ENCODE data around the gene SYT7.

Gene SYT7

GRCh38 chr11:61535998-61536675 lies 44.7 kb downstream of the SYT7 start:
- DNase-seq (ENCODE audit: low spot score), result no peak

- no peak for DNase-seq (ENCODE audit: low spot score)
Observed at GRCh38 chr11:61534933-61535839, 45.7 kb downstream of the SYT7 start.

DNA sequence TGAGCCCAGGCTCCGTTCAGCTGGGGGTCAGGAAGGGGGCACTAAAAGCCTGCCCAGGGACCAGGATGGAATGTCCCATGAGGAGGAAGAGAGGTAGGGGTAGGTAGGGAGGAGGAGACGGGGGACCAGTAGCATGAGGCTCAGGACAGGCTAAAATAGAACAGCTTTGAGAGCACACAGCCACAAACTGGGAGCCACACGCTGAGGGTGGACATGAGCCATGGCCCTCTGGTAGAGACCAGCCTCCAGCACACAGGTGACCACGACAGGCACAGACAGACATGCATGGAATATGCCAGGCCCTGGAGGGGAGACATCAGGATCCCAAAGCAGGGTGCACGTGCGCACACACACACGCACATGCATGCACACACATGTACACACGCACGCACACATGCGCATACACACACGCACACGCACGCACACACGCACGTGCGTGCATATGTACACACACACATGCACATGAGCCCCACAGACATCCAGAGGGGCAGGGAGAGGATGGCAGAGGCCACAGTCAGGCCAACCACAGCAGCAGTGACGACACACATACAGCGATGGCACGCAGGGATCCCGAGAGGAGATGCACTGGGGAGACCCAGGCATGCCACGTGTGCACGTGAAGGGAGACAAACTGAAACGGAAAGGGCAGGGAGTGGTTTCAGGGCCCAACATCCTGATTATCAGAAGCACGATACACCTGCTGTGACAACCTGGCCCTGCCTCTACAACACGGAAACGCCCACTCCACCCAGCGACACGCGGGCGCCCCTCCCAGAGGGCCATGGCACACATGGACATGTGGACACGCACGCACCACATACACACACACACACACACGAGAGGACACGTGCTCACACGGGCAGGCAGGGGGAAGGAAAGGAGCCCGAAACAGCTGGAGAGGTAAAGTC lies 46.6 kb downstream of the SYT7 start:
- DNase-seq (ENCODE audit: low spot score), result no peak

DNA sequence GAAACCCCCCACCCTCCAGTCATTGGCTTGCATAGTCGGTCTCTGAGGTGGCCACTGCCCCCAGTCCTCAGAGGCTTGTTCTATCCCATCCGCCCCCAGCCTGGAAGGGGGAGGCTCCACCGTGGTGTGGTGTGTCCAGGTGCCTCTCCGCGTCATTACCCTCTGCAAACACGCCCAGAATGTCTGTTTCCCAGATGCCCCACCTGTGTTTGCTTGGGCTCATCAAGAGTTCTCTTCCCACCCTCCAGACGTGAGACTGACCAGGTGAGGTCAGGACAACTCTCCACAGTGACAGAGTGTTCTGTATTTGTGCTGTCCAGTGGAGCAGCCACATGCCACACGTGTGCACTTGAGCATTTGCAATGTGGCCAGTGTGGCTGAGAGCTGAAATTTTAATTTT lies 47.5 kb downstream of the SYT7 start:
- DNase-seq (ENCODE audit: low spot score), result no peak

DNA sequence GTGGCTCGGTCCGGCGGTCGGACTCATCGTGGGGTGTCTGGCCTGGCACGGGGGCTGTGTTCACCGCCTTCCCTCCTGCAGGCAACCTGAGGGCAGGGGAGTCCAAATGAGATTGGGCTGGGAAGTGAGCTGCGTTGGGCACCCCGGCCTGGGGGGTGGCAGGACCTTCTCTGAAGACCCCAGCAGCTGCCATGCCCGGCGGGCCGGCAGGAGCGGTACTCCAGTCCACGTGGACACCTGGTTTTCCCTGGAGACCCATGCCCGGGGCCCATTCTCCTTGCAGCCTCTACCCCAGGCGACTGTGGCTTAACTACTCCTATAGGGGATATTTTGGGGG lies 47.9 kb downstream of the SYT7 start:
- no peak for DNase-seq (ENCODE audit: low spot score)

- DNase-seq (ENCODE audit: low spot score), result peak; percentile 75
Observed at GRCh38 chr11:61532134-61533038, 48.5 kb downstream of the SYT7 start.

DNA sequence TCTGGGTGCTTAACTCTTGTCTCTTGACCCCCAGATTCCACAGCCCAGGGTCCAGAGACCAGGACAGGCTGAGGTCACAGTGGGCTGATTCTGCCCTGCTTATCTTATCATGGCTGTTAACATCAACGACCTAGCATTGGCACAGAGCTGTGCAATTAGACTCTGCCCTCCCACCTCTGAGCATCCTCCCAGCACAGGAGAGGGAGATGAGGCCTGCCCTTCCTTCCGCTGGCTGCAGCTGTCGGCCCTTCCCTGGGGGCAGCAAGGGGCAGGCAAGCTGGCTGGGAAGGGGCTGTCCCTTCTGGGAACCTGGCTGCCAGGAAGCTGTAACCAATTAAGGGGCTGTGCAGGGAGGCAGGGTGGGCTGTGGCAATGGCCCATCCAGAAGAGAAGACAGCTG lies 49.8 kb downstream of the SYT7 start:
- no peak for DNase-seq (ENCODE audit: low spot score)

- DNase-seq (ENCODE audit: low spot score), result no peak
Observed at GRCh38 chr11:61529537-61530225, 51.2 kb downstream of the SYT7 start.

GRCh38 chr11:61528114-61528513 lies 52.8 kb downstream of the SYT7 start:
- no peak for DNase-seq (ENCODE audit: low spot score)

- DNase-seq (ENCODE audit: low spot score), result no peak
Observed at GRCh38 chr11:61526956-61527731, 53.7 kb downstream of the SYT7 start.

DNA sequence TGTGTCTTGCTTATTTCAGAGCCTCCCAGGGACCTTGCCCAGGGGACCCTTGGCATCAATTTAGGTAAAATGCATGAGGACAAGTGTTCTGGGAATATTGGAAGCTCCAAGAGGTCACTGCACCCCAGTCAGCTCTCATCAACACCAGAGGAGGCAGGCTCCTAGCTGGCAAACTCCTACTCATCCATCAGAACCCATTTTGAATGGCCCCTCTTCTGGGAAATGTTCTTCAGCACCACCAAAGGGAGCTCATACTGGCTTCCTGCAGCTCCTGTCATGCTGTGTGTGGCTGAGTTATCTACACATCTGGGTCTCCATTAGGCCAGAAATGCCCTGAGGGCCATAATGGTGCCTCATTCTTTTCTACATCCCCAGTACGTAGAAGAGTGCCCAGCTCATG lies 54.6 kb downstream of the SYT7 start:
- DNase-seq (ENCODE audit: low spot score), result no peak

DNA sequence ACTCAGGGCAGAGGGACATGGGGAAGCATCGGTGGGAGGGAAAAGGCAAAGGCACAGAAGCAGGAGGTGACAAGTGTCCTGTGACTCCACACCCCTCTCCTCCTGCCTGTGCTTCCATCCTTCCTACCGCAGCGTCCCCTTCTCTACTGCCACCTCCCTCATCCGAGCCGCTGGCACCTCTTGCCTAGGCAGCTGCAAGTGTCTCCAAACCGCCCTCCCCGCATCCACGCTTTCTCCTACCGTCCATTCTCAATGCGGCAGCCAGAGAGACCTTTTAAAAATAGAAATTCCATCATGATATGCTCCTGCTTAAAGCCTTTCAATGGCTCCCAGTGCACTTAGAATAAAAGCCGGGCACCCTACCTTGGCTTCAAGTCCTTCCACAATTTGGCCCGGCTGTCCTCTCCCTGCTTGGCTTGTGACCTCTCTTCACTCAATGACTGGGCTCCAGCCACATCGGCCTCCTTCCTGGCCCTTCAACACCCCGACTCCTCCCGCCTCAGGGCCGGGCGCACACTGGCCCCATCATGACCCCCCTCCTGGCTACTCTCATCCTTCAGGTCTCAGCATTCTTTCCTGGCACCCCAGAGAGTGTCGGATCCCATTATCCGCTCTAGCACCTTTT lies 55.8 kb downstream of the SYT7 start:
- DNase-seq (ENCODE audit: low spot score), result no peak

DNA sequence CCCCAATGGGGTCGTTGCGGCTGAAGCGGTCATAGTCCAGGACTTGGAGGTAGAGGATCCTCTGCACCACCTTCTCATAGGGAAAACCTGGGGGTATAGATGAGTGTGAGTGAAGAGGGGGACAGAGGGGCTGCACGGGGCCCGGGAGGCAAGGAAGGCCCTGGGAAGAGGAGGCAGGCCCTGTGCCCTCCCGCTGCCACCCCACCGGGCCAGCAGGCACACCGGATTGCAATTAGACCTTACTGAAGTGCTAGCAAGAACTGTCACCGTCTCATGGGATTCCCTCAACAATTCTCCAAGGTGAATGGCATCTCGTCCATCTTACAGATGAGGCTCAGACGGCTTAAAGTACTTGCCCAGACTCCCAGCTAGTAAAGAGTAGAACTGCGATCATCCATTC lies 56.4 kb downstream of the SYT7 start:
- no peak for DNase-seq (ENCODE audit: low spot score)

GRCh38 chr11:61522881-61523280 lies 58.0 kb downstream of the SYT7 start:
- DNase-seq (ENCODE audit: low spot score), result no peak

GRCh38 chr11:61518032-61518795 lies 62.7 kb downstream of the SYT7 start:
- DNase-seq (ENCODE audit: low spot score), result no peak

GRCh38 chr11:61516675-61517572 lies 64.0 kb downstream of the SYT7 start:
- DNase-seq (ENCODE audit: low spot score), result peak; percentile 84

- no peak for DNase-seq (ENCODE audit: low spot score)
Observed at GRCh38 chr11:61516191-61516590, 64.7 kb downstream of the SYT7 start.

DNA sequence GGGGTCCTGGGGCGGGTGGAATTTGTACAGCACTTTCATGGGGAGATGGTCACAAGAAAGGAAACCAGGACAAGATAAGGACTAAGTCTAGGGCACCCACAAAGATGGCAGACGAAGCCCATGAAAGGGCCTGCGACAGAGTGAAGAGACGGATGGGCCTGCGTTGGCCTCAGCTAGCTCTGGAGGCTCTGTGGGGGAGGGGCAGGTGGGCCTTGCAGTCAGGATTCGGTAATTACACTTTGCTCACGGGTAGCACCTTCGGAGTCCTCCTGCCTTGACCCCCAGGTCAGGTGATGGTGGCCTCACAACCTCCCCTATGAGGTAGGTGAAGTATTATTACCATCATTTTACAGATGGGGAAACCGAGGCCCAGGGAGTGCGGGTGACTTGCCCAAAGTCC lies 65.2 kb downstream of the SYT7 start:
- no peak for DNase-seq (ENCODE audit: low spot score)
